HG02970 (cell line): ENCODE measurements around the gene TEX44.
"Not testable (repeated sequence)": the region's sequence is repeated elsewhere in the genome, so short reads cannot be mapped to it uniquely, and the experiment has no call there.

Experiments
- ATAC-seq: cut with Tn5 transposase; IDR thresholded peaks from one replicate; pipeline ENCODE4 v1.9.1; 2021; ENCODE audit warnings: mild to moderate bottlenecking, moderate library complexity, moderate number of reproducible peaks; ENCODE audit not compliant: unreplicated experiment, low FRiP score

The TEX44 gene

DNA sequence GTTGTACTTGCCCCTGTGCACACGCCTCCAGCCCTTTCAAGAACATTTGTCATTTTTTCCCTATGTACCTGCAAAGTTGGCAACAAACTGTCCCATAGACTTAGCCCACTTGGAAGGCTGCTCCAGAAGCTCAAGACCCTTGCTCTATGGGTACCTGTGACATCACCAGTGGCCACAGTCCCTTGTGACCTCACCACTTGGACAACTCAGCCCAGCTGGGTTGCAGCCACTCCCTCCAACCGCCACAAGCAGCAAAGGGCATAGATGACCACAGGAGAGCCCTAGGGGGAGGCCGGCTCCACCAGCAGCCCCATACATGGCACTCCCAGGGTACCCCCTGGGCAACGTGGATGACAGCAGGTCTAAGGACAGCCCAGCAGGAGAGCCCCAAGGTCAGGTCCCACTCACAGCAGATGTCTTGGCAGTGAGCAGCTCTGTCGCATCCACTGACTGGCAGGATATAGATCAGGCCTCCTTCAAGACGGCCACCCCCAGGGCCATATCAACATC, at the start of gene TEX44:
Gene TEX44 (plus strand): TSS at position 229 of the 510 bp plus-strand sequence. CDS start 88 bp downstream, at position 317.
- ATAC-seq, result no peak

- peak; percentile 91 for ATAC-seq
These were observed 47.4 kb upstream of the TEX44 start for GRCh38 chr2:231545105-231545902.

GRCh38 chr2:231546014-231546715, 46.5 kb upstream of the TEX44 start:
- ATAC-seq, result no peak

- no peak for ATAC-seq
These were observed 45.2 kb upstream of the TEX44 start for GRCh38 chr2:231547315-231548110.

DNA sequence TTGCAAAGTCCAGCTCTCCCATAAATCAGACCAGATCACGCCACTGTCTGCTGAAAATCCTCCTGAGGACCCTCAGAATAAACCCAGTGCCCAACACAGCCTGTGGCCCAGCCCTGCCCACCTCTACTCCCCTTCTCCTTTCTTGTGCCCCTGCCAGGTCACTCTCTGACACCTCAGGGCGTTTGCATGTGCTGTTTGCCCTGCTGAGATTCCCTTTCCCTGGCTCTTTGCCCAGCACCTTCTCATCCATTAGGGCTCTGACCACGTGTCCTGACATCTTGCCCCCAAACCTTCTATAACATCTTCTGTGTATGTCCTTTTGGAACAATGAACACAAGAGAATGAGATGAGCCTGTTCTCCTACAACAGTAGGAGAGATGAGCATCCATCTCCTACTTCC, 43.9 kb upstream of the TEX44 start:
- no peak for ATAC-seq

DNA sequence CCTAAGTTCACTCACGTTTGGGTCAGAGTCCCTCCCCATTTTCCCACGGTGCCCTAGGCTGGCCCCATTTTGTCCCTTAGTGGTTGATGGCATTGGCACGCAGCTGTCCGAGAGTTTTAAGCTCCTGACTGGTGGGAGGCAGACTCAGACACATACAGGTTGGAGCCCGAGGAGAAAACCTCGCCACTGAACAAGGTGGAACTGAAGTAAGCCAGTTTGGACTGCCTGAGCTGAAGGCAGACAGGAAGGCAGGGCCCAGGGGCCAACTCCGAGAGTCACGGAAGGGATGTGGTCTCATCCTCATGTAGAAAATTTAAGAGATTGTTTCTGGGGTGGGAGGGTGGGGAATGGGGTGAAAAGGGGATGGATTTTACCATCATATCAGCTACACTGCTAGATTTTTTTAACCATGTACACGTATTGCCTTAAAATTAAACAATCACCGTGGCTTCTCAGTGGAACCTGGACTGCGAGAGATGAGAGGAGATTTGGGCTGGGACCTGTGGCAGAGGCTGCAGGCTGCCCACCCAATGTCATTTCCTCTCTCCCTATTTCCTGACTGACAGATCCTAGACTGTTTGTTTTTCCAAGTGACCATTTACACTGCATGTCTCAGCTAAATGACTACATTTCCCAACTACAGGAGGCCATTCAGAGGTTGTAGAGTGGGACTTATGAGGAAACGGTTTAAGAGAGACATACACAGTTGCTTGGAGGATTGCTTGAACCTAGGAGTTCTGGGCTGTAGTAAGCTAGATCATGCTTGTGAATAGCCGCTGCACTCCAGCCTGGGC, 43.0 kb upstream of the TEX44 start:
- no peak for ATAC-seq

GRCh38 chr2:231552752-231553151, 39.9 kb upstream of the TEX44 start:
- no peak for ATAC-seq

DNA sequence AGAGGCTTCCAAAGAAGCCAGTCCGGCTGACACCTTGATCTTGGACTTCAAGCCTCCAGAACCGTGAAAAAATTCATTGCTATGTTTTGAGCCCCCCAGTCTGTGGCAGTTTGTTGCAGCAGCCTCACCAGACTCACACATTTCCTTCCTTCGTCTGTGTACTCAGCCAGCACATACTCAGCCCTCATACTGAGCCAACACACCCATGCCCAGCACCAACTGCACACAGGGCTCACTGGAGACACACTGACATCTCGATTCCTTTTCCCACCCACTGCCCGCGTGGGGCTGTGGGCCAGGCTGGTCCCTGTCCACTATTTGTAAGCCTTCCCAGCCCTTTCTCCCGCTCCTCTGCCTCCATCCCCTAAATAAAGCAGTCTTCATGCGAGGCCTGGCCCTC, 38.3 kb upstream of the TEX44 start:
- no peak for ATAC-seq

DNA sequence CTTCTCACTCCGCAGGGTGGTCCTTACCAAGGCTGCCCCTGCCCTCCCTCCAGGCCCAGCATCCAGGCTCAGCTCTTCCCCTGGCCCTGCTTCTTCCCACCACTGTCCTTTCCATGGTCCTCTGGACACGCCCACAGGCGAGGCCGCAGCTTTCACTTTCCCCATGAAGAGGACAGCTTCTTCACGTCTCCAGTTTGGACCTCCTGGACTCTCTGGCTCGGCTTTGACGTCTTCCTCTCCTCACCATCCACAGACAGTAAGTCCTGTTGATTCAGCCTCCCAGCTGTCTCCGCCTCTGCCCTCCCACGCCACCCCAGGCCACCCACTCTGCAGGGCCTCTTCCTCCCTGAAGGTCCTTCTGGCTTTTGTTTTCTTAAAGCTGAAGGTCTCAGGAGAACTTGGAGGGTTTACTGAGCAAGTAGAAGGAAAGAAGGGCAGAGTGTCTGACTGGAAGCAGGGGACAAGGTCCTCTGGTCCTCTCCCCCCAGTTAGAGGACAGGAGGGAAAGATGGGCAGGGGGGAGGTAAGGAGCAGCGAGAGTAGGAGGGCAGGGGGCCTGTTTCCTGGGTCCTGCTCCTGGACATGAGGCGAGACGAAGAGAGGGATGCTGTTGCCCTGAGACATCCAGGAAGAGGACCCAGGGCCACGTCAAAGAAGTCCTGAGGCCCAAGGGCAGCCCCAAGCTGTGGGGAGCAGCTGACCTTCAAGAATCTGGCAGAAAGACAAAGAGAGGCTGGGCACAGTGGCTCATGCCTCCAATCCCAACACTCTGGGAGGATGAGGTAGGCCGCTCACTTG, 37.7 kb upstream of the TEX44 start:
- no peak for ATAC-seq

DNA sequence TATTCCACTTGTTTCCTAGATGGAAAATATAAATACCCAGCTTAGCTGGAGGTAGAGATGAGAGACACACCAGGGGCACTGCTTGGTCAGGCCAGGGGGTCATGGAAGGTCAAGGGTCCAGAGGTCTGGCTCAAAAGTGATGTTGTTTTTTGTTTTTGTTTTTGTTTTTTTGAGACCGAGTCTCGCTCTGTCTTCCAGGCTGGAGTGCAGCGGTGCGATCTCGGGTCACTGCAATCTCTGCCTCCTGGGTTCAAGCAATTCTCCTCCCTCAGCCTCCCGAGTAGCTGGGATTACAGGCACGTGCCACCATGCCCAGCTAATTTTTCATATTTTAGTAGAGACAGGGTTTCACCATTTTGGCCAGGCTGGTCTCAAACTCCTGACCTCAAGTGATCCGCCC, 36.2 kb upstream of the TEX44 start:
- not testable (repeated sequence) for ATAC-seq

GRCh38 chr2:231556981-231557380, 35.7 kb upstream of the TEX44 start:
- ATAC-seq, result no peak

- peak; percentile 57 for ATAC-seq
These were observed 35.0 kb upstream of the TEX44 start for GRCh38 chr2:231557571-231558217.

- ATAC-seq, result no peak
These were observed 29.2 kb upstream of the TEX44 start for GRCh38 chr2:231563378-231563961.

DNA sequence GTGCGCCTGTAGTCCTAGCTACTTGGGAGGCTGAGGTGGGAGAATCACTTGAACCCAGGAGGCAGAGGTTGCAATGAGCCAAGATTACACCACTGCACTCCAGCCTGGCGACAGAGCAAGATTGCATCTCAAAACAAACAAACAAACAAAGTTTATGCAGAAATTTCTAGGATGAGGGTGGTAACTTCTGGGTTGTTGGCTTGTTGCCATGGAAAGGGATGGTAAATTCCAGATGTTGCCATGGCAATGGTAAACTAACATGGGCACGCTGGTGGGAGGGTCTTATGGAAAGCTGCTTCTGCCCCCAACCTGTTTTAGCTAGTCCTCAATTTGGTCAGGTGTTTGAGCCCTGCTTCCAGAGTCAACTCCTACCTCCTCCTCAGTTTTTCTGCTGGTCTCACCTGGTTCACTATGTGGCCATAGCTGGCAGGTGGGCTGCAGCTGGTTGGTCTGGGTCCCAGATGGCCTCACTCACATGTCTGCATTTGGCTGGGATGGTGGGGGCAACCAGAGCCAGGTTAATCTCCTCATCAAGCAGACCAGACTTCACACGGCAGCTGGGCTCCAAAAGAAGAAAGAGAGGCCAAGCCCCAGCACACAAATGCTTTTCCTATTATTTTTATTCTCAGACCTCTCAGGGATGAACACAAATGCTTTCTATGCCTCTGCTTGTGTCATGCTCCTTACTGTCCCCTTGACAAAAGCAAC, 26.6 kb upstream of the TEX44 start:
- no peak for ATAC-seq

- ATAC-seq, result no peak
These were observed 25.5 kb upstream of the TEX44 start for GRCh38 chr2:231567159-231567558.

- no peak for ATAC-seq
These were observed 24.4 kb upstream of the TEX44 start for GRCh38 chr2:231568098-231568784.

DNA sequence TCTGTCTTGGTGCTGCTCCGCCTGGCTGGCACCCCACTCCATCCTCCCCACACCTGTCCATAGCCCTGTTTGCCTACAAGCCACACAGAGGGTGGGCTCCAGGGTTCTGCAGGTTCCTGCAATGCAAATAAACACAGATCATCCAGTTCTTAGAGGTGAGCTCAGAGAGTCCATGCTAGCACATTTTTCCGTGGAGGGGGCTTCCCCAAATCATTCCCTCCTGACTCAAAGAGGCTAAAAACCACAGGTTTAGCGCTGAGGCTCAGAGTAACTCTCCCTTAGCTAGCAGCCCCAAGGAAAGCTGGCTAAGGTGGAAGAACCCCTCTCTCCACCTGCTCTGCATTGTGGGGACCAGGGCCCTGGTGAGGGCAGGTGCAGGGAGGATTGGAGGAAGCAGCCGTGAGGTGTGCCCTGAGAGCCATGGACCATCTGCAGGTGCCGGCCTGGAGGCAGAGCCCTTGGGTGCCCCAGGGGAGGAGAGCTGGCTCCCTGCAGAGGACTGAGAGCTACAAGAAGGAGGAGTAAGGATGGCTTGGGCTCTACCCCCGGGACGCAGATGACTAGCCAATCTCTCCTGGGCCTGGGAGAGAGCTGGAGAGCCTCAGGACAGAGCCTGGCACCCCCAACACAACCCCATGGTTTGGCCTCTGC, 23.8 kb upstream of the TEX44 start:
- ATAC-seq, result no peak
